ENCODE data around the gene DELE1.
A peak's percentile ranks its signal among the peaks of the same experiment; 100 is the strongest.
"Not testable (repeated sequence)": the region's sequence is repeated elsewhere in the genome, so short reads cannot be mapped to it uniquely, and the experiment has no call there.

DELE1 gene

DNA sequence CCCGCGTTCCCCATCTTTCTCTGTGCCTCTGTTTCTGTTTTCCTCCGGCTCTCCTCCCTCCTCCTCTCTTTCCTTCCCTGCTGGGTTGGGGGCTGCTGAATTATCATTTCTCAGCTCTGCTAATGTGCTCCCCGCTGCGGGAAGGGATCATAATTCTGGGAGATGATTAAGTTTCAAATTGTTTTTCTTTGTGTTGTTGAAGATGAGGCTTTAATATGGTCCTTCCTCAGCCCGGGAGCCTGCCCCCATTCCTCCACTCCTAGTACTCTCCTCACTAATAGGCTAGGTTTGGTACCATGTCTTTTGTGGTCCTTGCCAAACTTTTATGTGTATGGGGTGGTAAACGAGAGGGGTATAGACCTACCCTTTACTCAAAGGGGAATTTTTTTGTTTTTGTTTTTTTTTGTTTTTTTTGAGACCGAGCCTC, 39.8 kb upstream of the DELE1 start:
- no peak for DNase-seq (ENCODE audit: low spot score)

DNA sequence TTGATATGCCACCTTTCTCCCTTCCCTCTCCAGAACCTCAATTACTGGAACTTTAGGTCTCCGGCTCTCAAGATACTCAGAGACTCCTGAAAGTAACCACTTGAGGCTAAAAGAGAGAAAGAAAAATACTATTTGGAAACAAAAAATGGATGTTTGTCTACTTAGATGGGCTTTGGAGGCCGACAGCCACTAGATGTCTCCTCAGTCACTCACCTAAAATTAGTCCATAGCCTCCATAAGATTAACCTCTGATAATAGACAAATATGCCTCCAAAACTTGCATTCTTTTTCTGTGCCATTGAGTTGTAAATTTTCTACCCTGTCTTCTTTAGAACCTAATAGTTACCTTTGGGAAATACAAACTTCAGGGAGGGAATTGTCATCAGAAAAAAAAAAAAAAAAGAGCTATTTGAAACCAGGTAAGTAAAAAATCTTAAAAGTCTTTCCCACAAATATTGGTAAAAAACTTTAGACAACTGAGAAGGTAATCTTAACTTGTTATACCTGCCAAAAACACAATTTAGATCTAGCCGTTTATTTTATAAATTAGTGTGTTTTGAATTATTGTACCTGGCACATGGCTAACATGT, 34.3 kb upstream of the DELE1 start:
- DNase-seq (ENCODE audit: low spot score), result peak; percentile 49

DNA sequence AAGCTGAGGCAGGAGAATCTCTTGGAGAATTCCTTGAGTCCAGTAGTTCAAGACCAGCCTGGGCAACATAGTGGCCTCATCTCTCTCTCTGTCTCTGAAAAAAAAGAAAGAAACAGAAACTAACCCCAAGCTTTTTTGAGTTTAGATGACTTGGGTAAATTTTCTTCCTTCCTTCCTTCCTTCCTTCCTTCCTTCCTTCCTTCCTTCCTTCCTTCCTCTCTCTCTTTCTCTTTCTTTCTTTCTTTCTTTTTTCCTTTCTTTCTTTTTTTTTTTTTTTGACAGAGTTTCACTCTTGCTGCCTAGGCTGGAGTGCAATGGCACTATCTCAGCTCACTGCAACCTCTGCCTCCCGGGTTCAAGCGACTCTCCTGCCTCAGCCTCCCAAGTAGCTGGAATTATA, 33.2 kb upstream of the DELE1 start:
- DNase-seq (ENCODE audit: low spot score), result not testable (repeated sequence)

DNA sequence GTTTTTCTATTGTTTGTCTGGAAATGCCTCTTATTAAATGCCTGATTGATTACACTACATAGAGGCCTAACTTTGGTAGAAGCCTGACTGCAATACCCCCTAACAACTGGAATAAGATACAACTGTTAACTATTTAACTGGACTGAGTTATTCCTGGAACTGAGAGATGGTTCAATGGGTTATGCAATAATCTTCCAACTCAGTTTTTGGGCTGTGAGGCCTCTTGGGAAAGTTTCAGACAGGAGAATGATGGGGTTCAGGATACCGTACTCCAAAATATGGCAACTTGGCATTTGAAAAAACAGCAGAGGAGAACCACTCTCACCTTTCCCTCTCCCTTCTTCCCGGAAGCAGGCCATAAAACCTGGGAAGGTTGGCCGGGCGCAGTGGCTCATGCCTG, 26.2 kb upstream of the DELE1 start:
- DNase-seq (ENCODE audit: low spot score), result no peak

DNA sequence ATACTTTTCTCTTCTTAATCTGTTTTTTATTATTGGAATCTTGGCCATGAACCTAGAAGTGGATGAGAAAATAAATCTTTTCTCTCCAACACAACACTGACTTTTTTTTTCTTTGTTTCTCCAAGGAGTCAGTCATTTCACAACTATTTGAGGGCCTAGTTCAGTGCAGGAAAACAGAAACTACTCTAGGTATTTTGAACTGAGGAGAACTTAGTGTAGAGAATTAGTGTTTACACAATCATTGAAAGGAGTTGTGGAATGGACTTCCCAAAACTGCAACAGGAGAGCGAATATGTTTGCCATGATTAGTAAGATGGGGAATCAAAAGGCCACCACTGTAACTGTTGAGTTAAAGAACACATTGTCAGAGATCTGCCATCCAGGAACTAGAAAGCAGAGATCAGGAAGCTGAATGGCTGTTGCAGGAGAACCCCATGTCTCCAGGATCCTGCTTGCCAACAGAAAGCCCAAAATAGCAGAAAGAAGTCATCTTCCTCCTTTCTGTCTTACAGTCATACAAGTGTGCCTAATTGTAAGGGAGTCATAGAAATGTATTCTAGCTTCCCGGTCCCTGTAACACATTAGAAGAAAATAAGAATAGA, 25.1 kb upstream of the DELE1 start:
- no peak for DNase-seq (ENCODE audit: low spot score)

DNA sequence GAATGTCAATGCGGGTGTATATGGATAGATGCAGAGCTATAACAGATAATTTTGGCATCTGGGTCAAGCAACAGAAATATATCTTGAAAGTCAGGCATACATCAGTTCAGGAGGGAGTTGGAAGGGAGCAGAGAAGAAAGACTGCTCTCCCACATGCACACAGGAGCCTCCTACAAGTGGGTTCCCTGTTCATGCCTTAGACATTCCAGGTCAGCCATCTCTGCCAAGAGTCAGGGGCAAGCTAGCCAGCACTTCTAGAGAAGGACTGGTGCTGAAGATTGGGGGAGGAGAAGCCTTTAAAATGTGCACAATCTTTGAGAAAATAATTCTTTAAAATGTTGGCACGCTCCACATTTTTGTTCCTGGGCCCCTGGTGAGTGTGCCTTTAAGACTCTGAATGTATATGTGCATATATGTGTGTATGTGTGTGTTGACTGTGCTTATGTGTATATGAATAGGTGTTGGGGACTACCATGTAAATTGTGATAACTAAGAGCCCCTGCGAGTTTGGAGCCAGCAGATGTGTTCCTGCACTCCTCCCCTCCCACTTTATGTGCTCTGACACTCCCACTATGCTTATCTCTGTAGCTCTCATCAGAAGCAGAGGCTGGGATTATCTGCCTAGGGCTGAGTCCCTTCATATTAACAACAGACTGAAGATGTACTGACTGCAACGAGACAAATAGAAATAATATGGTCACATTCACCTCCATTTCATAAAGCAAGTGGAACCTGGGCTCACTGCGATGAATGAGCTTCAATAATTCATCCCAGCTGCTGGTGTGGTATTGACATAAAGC, 21.5 kb upstream of the DELE1 start:
- no peak for DNase-seq (ENCODE audit: low spot score)

DNA sequence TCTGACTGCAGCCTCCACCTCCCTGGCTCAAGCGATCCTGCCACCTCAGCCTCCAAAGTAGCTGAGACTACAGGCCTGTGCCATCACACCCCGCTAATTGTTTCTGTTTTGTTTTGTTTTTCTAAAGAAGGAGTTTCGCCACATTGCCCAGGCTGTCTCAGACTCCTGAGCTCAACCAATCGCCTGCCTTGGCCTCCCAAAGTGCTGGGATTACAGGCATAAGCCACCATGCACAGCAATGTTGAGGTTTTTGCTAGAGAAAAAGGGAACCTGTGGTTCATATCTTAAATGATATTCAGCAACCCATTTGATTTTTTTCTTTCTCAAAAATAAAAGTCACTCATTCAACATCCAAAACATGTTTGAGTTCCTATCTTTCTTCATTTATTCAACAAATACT, 20.4 kb upstream of the DELE1 start:
- DNase-seq (ENCODE audit: low spot score), result no peak

DNA sequence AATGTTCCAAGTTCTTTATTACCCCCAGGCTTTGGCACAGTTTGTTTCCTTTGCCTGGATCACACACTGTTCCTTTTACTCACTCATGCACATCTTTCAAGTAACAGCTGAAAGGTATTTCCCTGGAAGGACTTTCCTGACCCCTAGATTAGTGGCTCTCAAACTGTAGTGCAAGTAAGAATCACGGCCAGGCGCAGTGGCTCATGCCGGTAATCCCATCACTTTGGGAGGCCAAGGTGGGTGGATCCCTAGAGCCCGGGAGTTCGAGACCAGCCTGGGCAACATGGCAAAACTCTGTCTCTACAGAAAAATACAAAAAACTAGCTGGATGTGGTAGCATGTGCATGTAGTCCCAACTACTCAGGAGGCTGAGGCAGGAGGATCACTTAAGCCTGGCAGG, 19.1 kb upstream of the DELE1 start:
- no peak for DNase-seq (ENCODE audit: low spot score)

DNA sequence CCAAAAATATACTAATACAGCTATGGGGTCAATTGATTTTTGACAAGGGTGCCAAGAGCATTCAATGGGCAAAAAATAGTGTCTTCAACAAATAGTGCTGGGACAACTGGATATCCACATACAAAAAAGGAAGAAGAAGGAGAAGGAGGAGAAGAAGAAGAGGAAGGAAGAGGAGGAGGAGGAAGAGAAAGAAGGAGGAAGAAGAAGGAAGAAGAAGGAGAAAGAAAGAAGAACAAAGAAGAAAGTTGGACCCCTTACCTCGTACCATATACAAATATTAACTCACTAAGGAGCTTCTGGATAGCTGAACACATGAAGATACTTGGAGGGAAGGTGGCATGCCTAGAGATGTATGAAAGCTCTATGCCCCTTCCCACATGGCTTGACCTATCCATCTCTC, 17.2 kb upstream of the DELE1 start:
- no peak for DNase-seq (ENCODE audit: low spot score)

DNA sequence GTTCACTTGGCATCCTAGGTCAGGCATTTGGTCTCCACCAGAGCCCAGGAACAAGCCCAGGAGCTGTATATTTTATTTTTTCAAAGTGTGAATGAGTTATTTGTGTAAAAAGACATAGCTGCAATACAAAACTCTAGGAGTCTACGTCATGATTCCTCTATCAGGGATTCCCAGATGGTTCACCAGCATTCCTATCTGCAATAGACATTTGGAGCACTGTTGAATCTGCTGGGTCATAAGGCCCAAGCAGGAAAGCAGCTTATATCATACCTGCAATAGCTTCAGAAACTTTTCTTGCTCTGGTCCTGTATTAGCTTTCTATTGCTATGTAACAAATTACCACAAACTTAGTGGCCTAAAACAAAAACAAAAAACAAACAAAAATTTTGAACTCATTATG, 16.7 kb upstream of the DELE1 start:
- no peak for DNase-seq (ENCODE audit: low spot score)

DNA sequence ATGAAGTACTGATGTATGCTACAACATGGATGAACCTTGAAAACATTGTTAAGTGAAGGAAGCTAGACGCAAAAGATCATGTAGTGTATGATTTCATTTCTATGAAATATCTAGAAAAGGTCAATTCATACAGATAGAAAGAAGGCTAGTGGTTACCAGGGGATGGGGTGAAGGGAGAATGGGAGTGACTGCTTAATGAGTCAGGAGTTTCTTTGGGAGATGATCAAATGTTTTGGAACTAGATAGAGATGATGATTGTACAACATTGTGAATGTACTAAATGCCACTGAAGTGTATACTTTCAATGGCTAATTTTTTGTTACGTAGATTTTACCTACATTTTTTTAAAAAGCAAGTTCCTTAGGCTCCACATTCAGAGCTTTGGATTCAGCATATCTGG, 14.9 kb upstream of the DELE1 start:
- peak; percentile 51 for DNase-seq (ENCODE audit: low spot score)

DNA sequence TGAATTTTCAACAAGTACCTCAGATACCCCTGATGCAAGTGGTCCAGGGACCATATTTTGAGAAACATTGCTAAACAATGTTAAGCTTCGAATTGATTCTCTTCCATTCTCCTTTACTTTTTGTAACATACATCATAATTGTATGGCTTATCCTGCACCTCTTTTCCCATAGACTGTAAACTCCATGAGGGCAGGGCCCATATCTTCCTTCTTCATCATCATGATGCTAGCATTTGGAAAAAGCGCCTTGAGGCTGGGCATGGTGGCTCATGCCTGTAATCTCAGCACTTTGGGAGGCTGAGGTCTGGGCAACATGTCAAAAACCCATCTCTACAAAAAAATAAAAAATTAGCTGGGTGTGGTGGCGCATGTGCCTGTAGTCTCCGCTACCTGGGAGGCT, 14.5 kb upstream of the DELE1 start:
- DNase-seq (ENCODE audit: low spot score), result no peak

DNA sequence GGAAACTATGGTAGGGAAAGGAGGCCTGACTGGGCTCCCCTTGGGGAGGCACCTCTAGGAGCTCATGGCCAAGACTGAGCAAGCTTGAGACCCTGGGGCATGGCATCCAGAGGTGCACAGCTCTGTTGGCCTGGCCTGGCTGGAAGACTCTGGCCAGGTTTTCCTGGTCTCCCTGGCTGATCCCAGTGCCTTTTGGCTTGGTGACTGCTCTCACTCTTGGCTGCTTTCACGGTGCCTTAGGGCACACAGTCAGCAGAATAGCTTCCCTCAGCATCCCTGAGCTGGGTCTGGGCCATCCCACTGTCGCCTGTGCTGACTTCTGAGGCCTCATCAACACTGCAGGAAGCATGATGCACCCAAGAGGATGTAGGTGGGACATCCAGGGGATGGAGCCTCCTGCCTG, 13.4 kb upstream of the DELE1 start:
- DNase-seq (ENCODE audit: low spot score), result no peak

DNA sequence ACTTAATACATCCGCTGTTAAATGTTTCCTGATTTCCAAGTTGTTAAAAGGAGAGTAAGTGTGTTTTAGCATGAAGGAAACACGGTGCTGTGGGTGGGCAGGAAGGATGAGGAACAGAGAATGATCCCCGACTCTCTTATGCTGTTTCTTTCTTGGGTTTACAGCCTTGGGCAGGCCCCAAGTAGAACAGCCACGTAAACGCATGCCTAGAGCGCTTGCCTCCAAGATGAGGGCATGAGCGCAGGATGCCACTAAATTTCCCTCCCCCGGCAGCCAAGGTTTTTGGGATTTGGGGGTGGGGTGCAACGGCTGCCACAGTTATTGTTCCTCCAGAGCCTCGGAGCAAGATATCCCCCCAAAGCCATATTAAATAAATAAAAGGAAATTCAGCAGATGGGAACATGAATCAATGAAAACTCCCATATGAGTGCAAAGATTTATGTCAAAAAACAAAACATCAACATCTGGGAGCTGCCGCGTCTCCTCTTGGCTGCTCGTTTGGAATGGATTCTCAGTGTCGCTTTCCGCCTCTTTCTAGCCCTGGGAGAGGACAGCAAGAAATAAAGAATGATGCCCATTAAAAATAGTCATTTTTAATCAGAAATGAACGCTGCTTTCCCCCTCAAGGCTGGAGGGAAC, 10.0 kb upstream of the DELE1 start:
- no peak for DNase-seq (ENCODE audit: low spot score)

DNA sequence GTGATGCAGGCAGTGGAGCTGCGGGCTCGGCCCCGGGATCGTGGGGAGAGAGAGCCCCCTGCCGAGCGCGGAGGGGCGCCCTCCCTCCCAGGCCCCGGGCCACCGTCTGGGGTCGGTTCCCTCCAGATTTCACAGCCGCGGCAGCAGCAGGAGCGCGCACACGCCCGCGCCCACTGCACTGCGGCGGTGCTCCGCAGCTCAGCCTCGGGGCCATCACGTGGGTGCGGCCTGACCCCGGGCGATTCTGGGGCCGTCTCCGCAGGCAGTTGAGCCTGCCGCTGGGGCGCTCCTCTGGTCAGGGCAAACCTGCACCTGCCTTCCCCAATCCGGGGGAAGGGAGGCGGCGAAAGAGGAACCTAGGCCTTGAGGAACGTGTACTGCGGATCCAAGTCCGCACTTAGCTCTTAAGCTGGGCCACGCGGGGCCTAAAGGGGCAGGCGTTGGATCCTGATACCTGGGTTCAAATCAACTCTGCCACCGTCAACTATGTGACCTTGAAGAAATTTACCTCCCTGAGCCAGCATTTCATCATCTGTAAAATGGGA, 9.4 kb upstream of the DELE1 start:
- DNase-seq (ENCODE audit: low spot score), result no peak

DNA sequence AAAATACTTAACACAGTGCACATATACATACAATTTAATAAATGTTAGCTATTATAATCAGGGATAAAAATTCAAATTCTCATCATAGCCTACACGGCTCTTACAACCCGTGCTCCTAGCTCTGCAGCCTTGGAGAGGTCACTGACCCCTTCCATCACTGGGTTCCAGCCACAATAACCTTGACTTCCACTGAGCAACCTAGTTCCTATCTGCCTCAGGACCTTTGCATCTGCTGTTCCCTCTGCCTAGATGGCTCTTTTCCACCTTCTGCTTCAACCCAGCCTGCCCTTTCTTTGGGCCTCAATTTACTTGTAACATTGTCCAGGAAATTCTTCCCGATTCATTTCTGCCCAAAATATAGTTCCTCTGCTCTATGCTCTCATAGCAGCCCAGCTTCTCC, 8.9 kb upstream of the DELE1 start:
- DNase-seq (ENCODE audit: low spot score), result no peak

DNA sequence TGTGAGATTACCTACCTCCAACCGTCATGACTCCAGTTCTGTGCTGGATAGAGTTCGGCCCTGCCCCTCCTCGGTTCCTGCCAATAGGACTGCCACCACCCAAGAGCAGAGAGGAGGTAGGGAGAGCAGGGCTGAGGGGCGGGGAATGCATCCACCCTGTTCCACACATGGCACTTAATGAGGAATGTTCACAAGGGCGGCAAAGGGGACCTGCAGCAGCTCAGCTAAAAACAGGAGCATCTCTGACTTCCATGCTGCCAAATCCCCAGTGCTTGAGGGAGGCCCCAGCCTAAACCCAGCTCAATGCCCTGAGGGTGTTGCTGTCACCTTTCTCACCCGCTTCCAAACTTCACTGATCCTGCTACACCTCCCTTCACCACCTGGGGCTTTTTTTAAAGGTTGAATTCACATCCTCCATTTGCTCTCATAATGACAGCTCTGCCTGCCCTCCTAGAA, 7.8 kb upstream of the DELE1 start:
- no peak for DNase-seq (ENCODE audit: low spot score)

DNA sequence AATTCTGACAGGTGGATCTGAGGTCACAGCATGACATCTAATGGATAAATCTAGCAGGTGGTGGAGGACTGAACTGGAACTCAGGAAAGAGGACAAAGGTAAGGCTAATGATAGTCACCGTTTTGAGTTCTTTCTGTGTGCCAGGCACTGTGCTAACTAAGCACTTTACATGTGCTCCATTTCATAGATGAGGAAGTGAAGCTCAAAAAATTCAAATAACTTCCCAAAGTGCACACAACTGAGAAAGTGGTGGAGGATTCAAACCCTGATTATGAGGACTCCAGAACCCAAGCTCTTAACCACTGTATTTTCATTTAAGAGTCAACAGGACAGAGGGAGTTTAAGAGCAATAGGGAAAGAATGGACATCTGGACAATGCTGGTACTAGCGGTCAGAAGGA, 7.1 kb upstream of the DELE1 start:
- no peak for DNase-seq (ENCODE audit: low spot score)

DNA sequence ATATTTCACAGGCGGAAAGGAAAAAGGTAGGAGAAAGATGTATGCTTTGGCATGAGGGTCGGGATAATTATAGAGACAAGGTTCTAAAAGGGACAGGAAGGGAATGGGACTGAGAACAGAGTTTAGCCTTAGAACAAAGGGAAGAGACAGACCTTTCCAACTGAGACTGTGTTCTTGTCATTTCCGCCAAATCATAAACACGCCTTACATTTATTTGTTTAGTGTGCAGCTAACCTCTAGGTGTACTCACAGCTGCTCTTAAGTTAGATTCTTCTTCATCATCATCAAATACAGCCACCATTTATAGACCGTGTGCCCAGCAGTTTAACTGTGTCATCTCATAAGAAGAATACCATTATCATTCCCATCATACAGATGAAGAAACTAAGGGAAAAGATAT, 5.9 kb upstream of the DELE1 start:
- DNase-seq (ENCODE audit: low spot score), result no peak

DNA sequence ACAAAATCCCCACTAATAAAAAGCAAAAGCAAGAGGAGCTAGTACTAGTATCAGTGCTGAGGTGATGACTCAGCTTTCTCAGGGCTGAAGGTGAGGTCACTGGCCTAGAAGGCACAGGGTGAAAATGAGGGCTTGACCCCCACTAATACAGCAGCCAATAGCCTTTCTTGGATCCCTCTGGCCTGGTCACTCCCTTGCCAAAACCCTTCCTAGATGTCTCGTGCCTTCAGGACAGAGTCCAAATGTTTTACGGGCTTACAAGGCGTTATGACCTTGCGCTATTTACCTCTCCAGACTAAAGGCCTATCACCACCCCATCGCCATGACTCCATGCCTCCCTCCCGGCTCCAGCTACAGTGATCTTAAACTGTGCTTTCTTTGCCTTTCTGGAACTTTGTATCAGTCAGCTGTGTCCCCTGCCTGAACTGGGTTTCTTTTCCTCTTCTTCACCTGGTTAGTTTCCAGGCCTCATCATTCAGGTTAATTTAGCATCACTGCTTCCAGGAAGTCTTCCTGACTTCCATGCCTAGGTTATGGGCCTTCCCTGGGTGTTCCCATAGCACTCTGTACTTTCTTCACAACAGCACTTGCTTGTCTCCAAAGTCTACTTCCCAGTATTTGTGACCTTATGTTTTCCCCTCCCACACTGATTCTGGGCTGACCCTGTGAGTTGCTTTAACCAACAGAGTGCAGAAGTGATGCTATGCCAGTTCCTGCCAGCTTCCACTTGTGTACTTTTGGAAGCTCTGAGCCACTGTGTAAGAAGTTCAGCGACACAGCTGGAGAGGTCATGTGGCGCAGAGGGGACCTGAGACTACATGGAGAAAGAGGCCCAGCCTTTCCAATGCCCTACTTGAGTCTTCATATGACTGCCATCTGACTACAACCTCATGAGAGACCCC, 4.2 kb upstream of the DELE1 start:
- peak; percentile 21 for DNase-seq (ENCODE audit: low spot score)

DNA sequence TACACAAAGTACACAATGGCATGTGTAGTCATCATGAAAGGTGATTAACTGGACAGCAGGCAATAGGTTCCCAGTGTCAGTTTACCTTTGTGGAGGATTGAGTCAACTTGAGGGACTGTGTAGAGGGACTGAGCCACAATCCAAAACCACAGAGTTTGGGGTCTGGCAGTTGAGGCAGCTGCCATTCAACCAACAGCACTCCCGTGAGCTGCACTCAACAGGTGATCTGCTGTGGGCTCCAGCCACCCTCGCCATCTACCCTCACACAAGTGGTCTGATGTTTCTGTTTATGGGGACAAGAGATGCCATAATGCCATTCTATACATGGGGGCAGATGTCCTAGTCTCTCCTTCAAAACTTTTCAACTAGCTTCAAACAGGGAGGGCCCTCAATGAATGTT, 2.9 kb upstream of the DELE1 start:
- no peak for DNase-seq (ENCODE audit: low spot score)

All from RKO (cell line).